HG03460 (cell line): ENCODE data around the gene S100A16.
"Not testable (repeated sequence)": the region's sequence is repeated elsewhere in the genome, so short reads cannot be mapped to it uniquely, and the experiment has no call there.

Experiments
- ATAC-seq: cut with Tn5 transposase; IDR thresholded peaks from one replicate; pipeline ENCODE4 v1.9.1; 2021; ENCODE audit not compliant: unreplicated experiment

The S100A16 gene

DNA sequence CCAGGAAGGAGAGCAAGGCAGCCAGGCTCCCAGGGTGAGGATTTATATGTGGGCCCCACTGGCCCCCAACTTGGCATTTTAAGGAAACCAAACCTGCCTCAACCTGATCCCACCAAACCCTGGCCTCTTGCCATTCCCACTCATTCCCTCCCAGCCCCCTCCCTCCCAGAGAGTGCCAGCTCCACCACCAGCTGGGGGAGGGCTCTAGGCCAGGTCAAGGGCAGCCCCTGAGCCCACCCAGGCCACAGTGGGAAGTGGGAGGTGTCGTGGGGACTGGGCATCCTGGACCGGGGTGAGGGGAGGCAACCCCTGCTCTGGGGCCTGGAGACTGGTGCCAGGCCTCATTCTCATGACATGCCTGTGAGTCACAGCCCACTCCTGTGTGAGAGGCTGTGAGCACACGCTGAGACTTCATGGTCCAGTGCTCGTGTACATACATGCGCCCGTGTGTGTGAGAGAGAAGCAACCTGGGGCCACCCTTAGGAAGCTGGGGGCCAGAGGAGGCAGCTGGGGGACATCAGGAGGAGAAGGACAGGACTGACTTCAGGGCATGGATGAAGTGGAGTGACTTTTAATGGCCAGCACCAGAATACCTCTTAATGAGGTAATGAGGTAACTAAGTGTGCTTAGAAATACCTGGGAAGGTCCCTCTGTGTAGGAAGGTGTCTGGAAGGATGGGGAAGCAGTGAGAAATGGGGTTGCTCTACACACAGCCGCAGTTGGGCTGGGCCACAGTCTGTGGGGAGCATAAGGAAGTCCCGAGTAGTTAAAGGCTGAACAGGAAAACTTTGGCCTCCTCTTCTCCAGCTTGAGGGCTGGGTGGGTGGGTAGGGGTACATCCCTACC, 47.2 kb downstream of the S100A16 start, which contains the start of gene S100A2:
S100A2 (minus strand) TSS at position 316 of the 846 bp plus-strand sequence. CDS start 1,967 bp downstream, outside the sequence.
- peak; percentile 50 for ATAC-seq

DNA sequence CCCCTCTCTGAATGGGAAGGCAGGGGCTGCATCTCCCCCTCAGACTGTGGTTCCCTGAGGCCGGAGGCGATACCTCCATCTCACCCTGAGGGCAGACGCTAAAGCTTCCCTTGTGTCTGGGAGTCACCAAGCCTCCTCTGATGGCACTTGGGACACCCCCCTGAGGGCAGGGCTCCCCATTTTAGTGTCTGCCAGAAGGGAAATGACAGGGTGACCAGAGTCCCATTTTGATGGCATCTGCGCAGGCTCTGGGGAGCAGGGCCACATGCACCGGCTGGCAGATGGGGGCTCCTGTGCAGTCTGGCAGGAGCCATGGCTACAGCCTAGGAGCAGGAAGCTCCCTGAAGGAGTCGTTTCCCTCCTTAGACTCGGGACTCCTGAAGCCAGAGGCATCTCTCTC, 48.9 kb downstream of the S100A16 start:
- ATAC-seq: no peak

DNA sequence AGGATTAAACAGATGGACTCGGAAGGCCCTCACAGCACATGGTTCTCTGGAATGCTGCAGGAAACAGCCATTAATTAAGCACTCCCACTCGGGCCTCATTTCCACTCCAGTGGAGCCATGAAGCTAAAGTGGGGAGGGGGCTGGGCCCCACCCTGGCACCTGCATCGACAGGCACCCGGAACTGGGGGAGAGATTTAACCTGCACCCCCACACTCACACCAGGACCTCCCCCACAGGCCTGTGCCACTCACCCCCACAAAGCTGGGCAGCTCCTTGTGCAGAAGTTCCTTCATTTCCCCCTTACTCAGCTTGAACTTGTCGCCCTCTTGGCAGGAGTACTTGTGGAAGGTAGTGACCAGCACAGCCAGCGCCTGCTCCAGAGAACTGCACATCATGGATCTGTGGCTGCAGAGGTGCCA, 49.4 kb downstream of the S100A16 start:
- no peak for ATAC-seq

DNA sequence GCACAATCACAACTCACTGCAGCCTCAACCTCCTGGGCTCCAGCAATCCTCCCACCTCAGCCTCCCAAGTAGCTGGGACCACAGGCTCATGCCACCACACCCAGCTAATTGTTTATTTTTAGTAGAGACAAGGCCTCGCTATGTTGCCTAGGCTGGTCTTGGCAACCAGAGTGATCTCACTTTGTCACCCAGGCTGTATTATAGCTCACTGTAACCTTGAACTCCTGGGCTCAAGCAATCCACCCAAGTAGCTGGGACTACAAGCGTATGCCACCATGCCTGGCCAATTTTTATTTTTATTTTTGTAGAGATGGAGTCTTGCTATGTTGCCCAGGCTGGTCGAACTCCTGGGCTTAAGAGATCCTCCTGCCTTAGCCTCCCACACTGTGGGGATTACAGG, 50.9 kb downstream of the S100A16 start:
- ATAC-seq: not testable (repeated sequence)

DNA sequence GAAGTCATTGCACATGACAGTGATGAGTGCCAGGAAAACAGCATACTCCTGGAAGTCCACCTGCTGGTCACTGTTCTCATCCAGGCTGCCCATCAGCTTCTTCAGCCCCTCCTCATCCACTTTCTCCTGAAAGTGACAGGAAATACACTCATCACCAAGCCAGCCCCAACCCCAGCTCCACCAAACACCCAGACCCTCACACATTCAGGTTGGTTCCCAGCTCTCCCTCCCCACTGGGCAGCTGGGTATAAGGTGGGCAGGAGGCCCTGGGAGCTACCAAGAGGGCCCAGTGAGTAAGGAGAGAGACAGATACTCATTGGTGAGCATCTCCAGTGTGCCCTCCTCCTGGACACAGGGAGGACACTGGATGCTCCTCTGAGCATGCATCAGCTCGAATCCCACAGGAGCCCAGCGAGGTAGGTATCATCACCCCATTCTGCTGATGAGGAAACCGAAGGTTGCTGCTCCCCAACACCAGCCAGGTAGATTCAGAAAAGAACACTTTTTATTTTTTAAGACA, 51.4 kb downstream of the S100A16 start:
- no peak for ATAC-seq

DNA sequence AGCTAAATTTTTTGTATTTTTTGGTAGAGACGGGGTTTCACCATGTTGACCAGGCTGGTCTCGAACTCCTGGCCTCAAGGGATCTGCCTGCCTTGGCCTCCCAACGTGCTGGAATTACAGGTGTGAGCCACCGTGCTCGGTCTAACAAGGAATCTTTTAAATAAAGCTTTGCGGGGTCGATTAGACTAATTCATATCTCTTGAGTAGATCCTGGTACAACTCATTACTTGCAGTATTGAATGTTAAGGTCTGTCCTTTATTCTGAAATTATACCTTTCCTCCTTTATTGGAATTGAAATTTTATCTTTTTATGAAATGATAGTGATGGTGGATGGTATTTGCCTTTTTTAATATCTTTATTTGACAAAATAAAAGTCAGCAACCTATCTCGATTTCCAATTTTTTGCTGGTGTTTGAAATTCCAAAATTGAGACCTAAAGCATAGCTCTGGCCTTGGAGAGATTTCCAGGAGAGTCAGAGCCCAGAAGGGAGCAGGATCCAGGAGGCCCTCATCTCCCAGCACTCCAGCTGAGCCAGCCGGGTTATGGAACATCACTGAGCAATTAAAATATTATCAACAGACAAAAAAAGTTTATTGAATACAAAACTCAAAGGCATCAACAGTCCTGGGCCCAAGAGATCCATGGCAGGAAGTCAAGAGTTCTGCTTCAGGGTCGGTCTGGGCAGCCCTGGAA, 52.0 kb downstream of the S100A16 start:
- no peak for ATAC-seq

DNA sequence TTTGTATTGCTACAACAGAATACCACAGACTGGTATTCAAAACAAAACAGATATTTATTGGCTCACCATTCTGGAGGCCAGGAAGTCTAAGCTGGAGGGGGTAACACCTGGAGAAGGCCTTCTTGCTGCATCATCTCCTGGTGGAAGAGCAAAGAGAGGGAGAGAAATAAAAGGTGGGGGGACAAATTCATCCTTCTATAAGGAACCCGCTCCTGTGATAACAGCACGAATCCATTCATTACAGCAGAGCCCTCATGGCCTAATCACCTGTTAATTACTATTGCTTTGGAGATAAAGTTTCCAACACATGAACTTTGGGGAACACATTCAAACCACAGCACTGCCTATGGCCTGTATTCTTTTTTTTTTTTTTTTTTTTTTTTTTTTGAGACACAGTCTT, 52.7 kb downstream of the S100A16 start:
- ATAC-seq: no peak

DNA sequence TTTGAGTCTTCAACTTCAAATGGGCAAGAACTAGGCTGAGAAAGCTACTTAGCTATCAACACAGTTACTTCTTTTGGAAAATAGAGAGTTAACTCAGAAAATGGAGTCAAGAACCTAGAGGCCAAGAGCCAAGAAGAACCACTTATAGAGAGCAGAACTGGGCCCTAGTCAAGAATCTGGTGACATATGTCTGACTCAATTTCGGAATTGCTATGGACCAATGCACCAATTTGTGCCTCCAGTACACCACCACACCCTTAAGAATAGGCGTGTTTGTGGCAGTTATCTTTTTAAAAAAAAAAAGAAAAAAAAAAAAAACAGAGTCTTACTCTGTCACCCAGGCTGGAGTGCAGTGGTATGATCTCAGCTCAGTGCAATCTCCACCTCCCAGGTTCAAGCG, 55.1 kb downstream of the S100A16 start:
- ATAC-seq: no peak
